Activated gamma-delta T cell treated with Interleukin-2 at 50 U/mL for 16 hours (primary cell): Measurements from ENCODE around the gene FAM32A.
A peak's percentile ranks its signal among the peaks of the same experiment; 100 is the strongest.

Experiments
- DNase-seq: peaks from one replicate; pipeline ENCODE4 v3.0.0-alpha.2; 2020

The FAM32A gene

GRCh38 chr19:16185123-16185767, at the start of gene FAM32A:
Gene FAM32A (plus strand): TSS chr19:16185410. CDS start chr19:16185443, 33 bp downstream.
- DNase-seq = peak; percentile 98

GRCh38 chr19:16135430-16136127, 49.6 kb upstream of the FAM32A start:
- no peak for DNase-seq

GRCh38 chr19:16136185-16136999, 48.8 kb upstream of the FAM32A start:
- no peak for DNase-seq

GRCh38 chr19:16139752-16140151, 45.5 kb upstream of the FAM32A start:
- no peak for DNase-seq

- no peak for DNase-seq
These were observed 44.2 kb upstream of the FAM32A start for GRCh38 chr19:16141043-16141442.

GRCh38 chr19:16142032-16142580, 43.1 kb upstream of the FAM32A start:
- DNase-seq = no peak

GRCh38 chr19:16143399-16144215, 41.6 kb upstream of the FAM32A start, which contains the start of gene HSH2D:
Gene HSH2D (plus strand): TSS chr19:16143685. CDS start chr19:16148751, 5,066 bp downstream.
- DNase-seq = peak; percentile 77

- DNase-seq = no peak
These were observed 41.0 kb upstream of the FAM32A start for GRCh38 chr19:16144216-16144581.

- no peak for DNase-seq
These were observed 39.1 kb upstream of the FAM32A start for GRCh38 chr19:16146112-16146511.

- DNase-seq = no peak
These were observed 36.6 kb upstream of the FAM32A start for GRCh38 chr19:16148443-16149229.

GRCh38 chr19:16153582-16154336, 31.5 kb upstream of the FAM32A start:
- no peak for DNase-seq

GRCh38 chr19:16154557-16154956, 30.7 kb upstream of the FAM32A start:
- DNase-seq = no peak

GRCh38 chr19:16155128-16155527, 30.1 kb upstream of the FAM32A start:
- DNase-seq = no peak

- DNase-seq = no peak
These were observed 28.3 kb upstream of the FAM32A start for GRCh38 chr19:16156904-16157303.

- no peak for DNase-seq
These were observed 27.6 kb upstream of the FAM32A start for GRCh38 chr19:16157601-16158000.

GRCh38 chr19:16159655-16160054, 25.6 kb upstream of the FAM32A start:
- DNase-seq = no peak

GRCh38 chr19:16160445-16160942, 24.7 kb upstream of the FAM32A start:
- DNase-seq = no peak

- no peak for DNase-seq
These were observed 24.2 kb upstream of the FAM32A start for GRCh38 chr19:16160943-16161560.

- no peak for DNase-seq
These were observed 23.4 kb upstream of the FAM32A start for GRCh38 chr19:16161840-16162239.

GRCh38 chr19:16164222-16164890, 20.9 kb upstream of the FAM32A start:
- no peak for DNase-seq
